ENCODE measurements around the gene SLC12A2.

Gene SLC12A2

GRCh38 chr5:128208436-128208835 is 124.9 kb downstream of the SLC12A2 start:
- no peak overlapping the region for H3K27ac ChIP-seq
- TF ChIP-seq CTCF (conservative IDR thresholded peaks at IDR 0.05) (no peak), ZFX (IDR thresholded peaks at IDR 0.05) (no peak)

- no peak for TF ChIP-seq CTCF (conservative IDR thresholded peaks at IDR 0.05)
- no peak overlapping the region for H3K27ac ChIP-seq
Observed at GRCh38 chr5:128212191-128212806, 128.7 kb downstream of the SLC12A2 start.

- TF ChIP-seq ZFX (IDR thresholded peaks at IDR 0.05) (no peak), CTCF (conservative IDR thresholded peaks at IDR 0.05) (peak; percentile 82)
- no peak overlapping the region for H3K27ac ChIP-seq
Observed at GRCh38 chr5:128213340-128213739, 129.8 kb downstream of the SLC12A2 start.

- TF ChIP-seq CTCF (conservative IDR thresholded peaks at IDR 0.05) (no peak), ZFX (IDR thresholded peaks at IDR 0.05) (no peak)
- H3K27ac ChIP-seq, result no peak overlapping the region
Observed at GRCh38 chr5:128213833-128214232, 130.3 kb downstream of the SLC12A2 start.

- no peak for TF ChIP-seq ZFX (IDR thresholded peaks at IDR 0.05)
- H3K27ac ChIP-seq, result no peak overlapping the region
Observed at GRCh38 chr5:128216285-128216684, 132.7 kb downstream of the SLC12A2 start.

- TF ChIP-seq CTCF (conservative IDR thresholded peaks at IDR 0.05), result no peak
- TF ChIP-seq ZFX (IDR thresholded peaks at IDR 0.05), result no peak
- no peak overlapping the region for H3K27ac ChIP-seq
Observed at GRCh38 chr5:128216860-128217531, 133.4 kb downstream of the SLC12A2 start.

GRCh38 chr5:128220841-128221240 is 137.3 kb downstream of the SLC12A2 start:
- TF ChIP-seq ZFX (IDR thresholded peaks at IDR 0.05) (no peak), CTCF (conservative IDR thresholded peaks at IDR 0.05) (no peak)
- H3K27ac ChIP-seq, result no peak overlapping the region

GRCh38 chr5:128224336-128224735 is 140.8 kb downstream of the SLC12A2 start:
- TF ChIP-seq ZFX (IDR thresholded peaks at IDR 0.05) (no peak), CTCF (conservative IDR thresholded peaks at IDR 0.05) (no peak)
- no peak overlapping the region for H3K27ac ChIP-seq
